HEK293T (cell line): ENCODE results near the gene TPD52L2.

Experiments used
- ARNT ChIP-seq: fragments of 450-650 bp; IDR thresholded peaks from 2 replicates; pipeline ENCODE4 v1.6.1; 2017; ENCODE audit warnings: mild to moderate bottlenecking
- FOXK2 ChIP-seq: fragments of 450-650 bp; IDR thresholded peaks from 2 replicates; pipeline ENCODE4 v1.6.1; 2016; ENCODE audit warnings: mild to moderate bottlenecking
- HDGF ChIP-seq: fragments of 450-650 bp; IDR thresholded peaks from 2 replicates; pipeline ENCODE4 v1.6.1; 2017; ENCODE audit warnings: antibody characterized with exemption, borderline replicate concordance
- SUZ12 ChIP-seq: fragments of 450-650 bp; IDR thresholded peaks from 2 replicates; pipeline ENCODE4 v1.6.1; 2016; ENCODE audit warnings: mild to moderate bottlenecking

- TF ChIP-seq SUZ12 (no peak), FOXK2 (no peak), HDGF (no peak), ARNT (no peak)
Measured at GRCh38 chr20:63843778-63844177, 21.3 kb upstream of the TPD52L2 start.
